CD14-positive monocyte (primary cell): ENCODE results near the gene CSN3. TPM values are rescaled to one million over a fixed set of nuclear protein-coding genes. Genes with fewer than 3 reads are reported as not detected.

Source experiments
- DNase-seq, 3 donors: peaks; one replicate each; pipeline ENCODE4 v3.0.0-alpha.2; 2011 to 2022
- H2AFZ ChIP-seq: 2 replicates; pipeline ENCODE4 v1.6.0; 2012; ENCODE audit warnings: mild to moderate bottlenecking, low read depth, low read length, inconsistent platforms; ENCODE audit not compliant: insufficient read depth, poor library complexity, severe bottlenecking
- H3K27ac ChIP-seq, 2 donors: 1 replicate in 1 of 2; 2 replicates in 1 of 2; pipeline ENCODE4 v1.5.1; 2012 to 2013; ENCODE audit warnings: low read length in 2 of 2, control low read depth in 1 of 2, inconsistent platforms in 1 of 2, low read depth in 1 of 2, mild to moderate bottlenecking in 1 of 2
- H3K27me3 ChIP-seq, 2 donors: one replicate each; pipeline versions ENCODE4 v1.6.0 to v1.6.1; 2011 to 2013; ENCODE audit warnings: low read length in 2 of 2; ENCODE audit not compliant: control insufficient read depth in 2 of 2, insufficient read depth in 2 of 2
- H3K36me3 ChIP-seq, 2 donors: replicated peaks in 1 of 2; 1 replicate in 1 of 2; 2 replicates in 1 of 2; pipeline versions ENCODE4 v1.5.1 to v1.6.1; 2012 to 2013; ENCODE audit warnings: low read length in 2 of 2, control low read depth in 1 of 2, inconsistent platforms in 1 of 2, mild to moderate bottlenecking in 1 of 2; ENCODE audit not compliant: insufficient read depth in 2 of 2, control insufficient read depth in 1 of 2
- H3K4me1 ChIP-seq, 2 donors: 1 replicate in 1 of 2; 2 replicates in 1 of 2; pipeline versions ENCODE4 v1.5.1 to v1.6.1; 2012 to 2013; ENCODE audit warnings: low read length in 2 of 2, control low read depth in 1 of 2, inconsistent platforms in 1 of 2, mild to moderate bottlenecking in 1 of 2, moderate library complexity in 1 of 2; ENCODE audit not compliant: insufficient read depth in 2 of 2, control insufficient read depth in 1 of 2
- H3K4me2 ChIP-seq: replicated peaks from 2 replicates; pipeline ENCODE3; 2012; ENCODE audit warnings: low read length, moderate library complexity, mild to moderate bottlenecking; ENCODE audit not compliant: poor library complexity, severe bottlenecking; ENCODE audit errors: extremely low read depth
- H3K4me3 ChIP-seq, 3 experiments: fragments of 200-600 bp in 1 of 3; sonication (generic) in 1 of 3; replicated peaks in 1 of 3; 1 replicate in 2 of 3; 2 replicates in 1 of 3; pipeline ENCODE4 v1.5.1; 2011 to 2013; ENCODE audit warnings: low read length in 3 of 3, mild to moderate bottlenecking in 3 of 3, control low read depth in 2 of 3, low read depth in 2 of 3, inconsistent platforms in 1 of 3, moderate library complexity in 1 of 3
- H3K79me2 ChIP-seq: 2 replicates; pipeline ENCODE4 v1.6.0; 2012; ENCODE audit warnings: mild to moderate bottlenecking, control low read depth, inconsistent platforms, low read length, moderate library complexity; ENCODE audit not compliant: insufficient read depth
- H3K9ac ChIP-seq: 2 replicates; pipeline ENCODE4 v1.6.0; 2017; ENCODE audit warnings: low read length, mild to moderate bottlenecking; ENCODE audit not compliant: insufficient read depth, poor library complexity, severe bottlenecking
- H3K9me3 ChIP-seq, 2 donors: replicated peaks in 1 of 2; 1 replicate in 1 of 2; 2 replicates in 1 of 2; pipeline versions ENCODE4 v1.5.1 to v1.6.1; 2012 to 2013; ENCODE audit warnings: low read length in 2 of 2, control low read depth in 1 of 2; ENCODE audit not compliant: control insufficient read depth in 1 of 2, insufficient read depth in 1 of 2
- H4K20me1 ChIP-seq: 2 replicates; pipeline ENCODE4 v1.6.0; 2012; ENCODE audit warnings: mild to moderate bottlenecking, low read length, control low read depth, moderate library complexity; ENCODE audit not compliant: insufficient read depth
- H3K27ac Mint-ChIP-seq, 7 donors: one replicate each; pipeline ENCODE4 v1.8.0; 2020; ENCODE audit warnings: mild to moderate bottlenecking in 7 of 7, mixed read lengths in 7 of 7, moderate library complexity in 6 of 7, inconsistent platforms in 2 of 7
- H3K27me3 Mint-ChIP-seq, 3 donors: one replicate each; pipeline ENCODE4 v1.8.0; 2021 to 2022; ENCODE audit warnings: low read depth in 3 of 3, mild to moderate bottlenecking in 3 of 3, mixed read lengths in 3 of 3, moderate library complexity in 3 of 3, inconsistent platforms in 1 of 3
- H3K36me3 Mint-ChIP-seq, 2 donors: one replicate each; pipeline ENCODE4 v1.8.0; 2020; ENCODE audit warnings: mixed read lengths in 2 of 2, inconsistent platforms in 1 of 2, mild to moderate bottlenecking in 1 of 2
- H3K4me1 Mint-ChIP-seq: one replicate; pipeline ENCODE4 v1.8.0; 2020; ENCODE audit warnings: mild to moderate bottlenecking, mixed read lengths
- H3K4me3 Mint-ChIP-seq, 2 donors: one replicate each; pipeline ENCODE4 v1.8.0; 2020; ENCODE audit warnings: mild to moderate bottlenecking in 2 of 2, mixed read lengths in 2 of 2, moderate library complexity in 1 of 2
- H3K9me3 Mint-ChIP-seq, 7 donors: one replicate each; pipeline ENCODE4 v1.8.0; 2020 to 2022; ENCODE audit warnings: mixed read lengths in 7 of 7, mild to moderate bottlenecking in 6 of 7, moderate library complexity in 6 of 7, inconsistent platforms in 2 of 7
- CTCF ChIP-seq: fragments of 200-600 bp; IDR thresholded peaks from one replicate; pipeline ENCODE4 v1.8.0; 2022; ENCODE audit warnings: antibody characterized with exemption, mild to moderate bottlenecking
- WGBS: methylation state at CpG from one replicate; pipeline ENCODE4 v1.1.5; 2013; ENCODE audit warnings: missing lambda C conversion rate; ENCODE audit not compliant: insufficient coverage; 5-methylcytosine and 5-hydroxymethylcytosine counted together
- intact Hi-C, 2 donors: fragments of 100-400 bp; cut with micrococcal nuclease; formaldehyde crosslinking; loops; one replicate each; pipeline versions ENCODE4 v1.15.0 to v1.15.1; 2023
- polyA plus RNA-seq, 3 donors: library from polyadenylated mRNA; depleted of rRNA in 1 of 3; unstranded in 2 of 3; stranded (reverse) in 1 of 3; fragments of 300-500 nt in 2 of 3; fragments of >200 nt in 1 of 3; fragmentation: Illumina TruSeq in 2 of 3; gene quantifications; 1 replicate in 2 of 3; 2 replicates in 1 of 3; pipeline ENCODE4 v1.2.3, GENCODE V29; 2012 to 2021

CSN3 gene
- polyA plus RNA-seq, 3 donors = not detected

DNA sequence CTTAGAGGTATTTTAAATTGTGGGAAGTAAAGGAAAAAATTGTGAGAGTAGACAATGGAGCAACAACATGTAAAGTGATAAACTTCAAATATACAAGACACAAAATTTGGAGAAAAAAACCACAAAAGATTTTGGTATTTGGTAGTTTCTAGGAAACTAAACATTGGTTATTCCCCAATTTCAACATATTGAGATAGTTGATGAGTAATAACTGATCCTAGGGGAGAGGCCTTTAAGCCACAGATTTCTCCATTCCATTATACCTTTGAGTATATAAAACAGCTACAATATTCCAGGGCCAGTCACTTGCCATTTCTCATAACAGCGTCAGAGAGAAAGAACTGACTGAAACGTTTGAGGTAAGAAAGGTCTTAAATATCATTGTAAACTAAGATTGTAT, 16.6 kb upstream of the CSN3 start, which contains the start of gene FDCSP:
TSS of gene FDCSP (plus strand) at position 301 of the 400 bp plus-strand sequence. CDS start 5,071 bp downstream, outside the sequence.
- no peak within 1 kb of the TSS for H3K4me3 Mint-ChIP-seq
- no peaks in the 10 kb centered on the region for H3K27me3 ChIP-seq
- DNase-seq = no peak
- no peaks in the 10 kb centered on the region for H3K36me3 Mint-ChIP-seq
- no peak within 1 kb of the TSS for H3K4me3 ChIP-seq
- H3K4me1 ChIP-seq = no peaks in the 10 kb centered on the region
- no peaks in the 10 kb centered on the region for H3K36me3 ChIP-seq
- H3K4me1 Mint-ChIP-seq = no peaks in the 10 kb centered on the region
- no peak within 1 kb of the TSS for H3K4me2 ChIP-seq
- no CpG with 5 or more reads among the region's 2 CpGs for WGBS
- no peaks in the 10 kb centered on the region for H3K9me3 ChIP-seq
- no peak within 1 kb of the TSS for H3K27ac Mint-ChIP-seq
- H3K27ac ChIP-seq = no peak within 1 kb of the TSS
- H3K9me3 Mint-ChIP-seq = no peaks in the 10 kb centered on the region
- no peak within 1 kb of the TSS for H3K9ac ChIP-seq
- no peaks in the 10 kb centered on the region for H4K20me1 ChIP-seq
- no peaks in the 10 kb centered on the region for H3K27me3 Mint-ChIP-seq
- H2AFZ ChIP-seq = no peak within 1 kb of the TSS
- no peaks in the 10 kb centered on the region for H3K79me2 ChIP-seq
- intact Hi-C loops = no loop called here
- no peak for TF ChIP-seq CTCF

GRCh38 chr4:70236125-70236524, 6.3 kb upstream of the CSN3 start:
- Histone ChIP-seq H2AFZ (no peak overlapping the region), H3K9me3 (no peaks in the 10 kb centered on the region), H3K4me3 (no peak overlapping the region), H4K20me1 (no peaks in the 10 kb centered on the region), H3K79me2 (no peaks in the 10 kb centered on the region), H3K9ac (no peak overlapping the region), H3K4me2 (no peak overlapping the region), H3K4me1 (no peaks in the 10 kb centered on the region), H3K27me3 (no peaks in the 10 kb centered on the region), H3K27ac (no peak overlapping the region), H3K36me3 (no peaks in the 10 kb centered on the region)
- no peak for TF ChIP-seq CTCF
- no peak for DNase-seq
- H3K4me3 Mint-ChIP-seq = no peak overlapping the region
- H3K36me3 Mint-ChIP-seq = no peaks in the 10 kb centered on the region
- no peaks in the 10 kb centered on the region for H3K27me3 Mint-ChIP-seq
- no CpG with 5 or more reads among the region's 1 CpG for WGBS
- intact Hi-C loops = no loop called here
- H3K27ac Mint-ChIP-seq = no peak overlapping the region
- no peaks in the 10 kb centered on the region for H3K4me1 Mint-ChIP-seq
- H3K9me3 Mint-ChIP-seq = no peaks in the 10 kb centered on the region
